ENCODE results near the gene ALDH1B1.

DNA sequence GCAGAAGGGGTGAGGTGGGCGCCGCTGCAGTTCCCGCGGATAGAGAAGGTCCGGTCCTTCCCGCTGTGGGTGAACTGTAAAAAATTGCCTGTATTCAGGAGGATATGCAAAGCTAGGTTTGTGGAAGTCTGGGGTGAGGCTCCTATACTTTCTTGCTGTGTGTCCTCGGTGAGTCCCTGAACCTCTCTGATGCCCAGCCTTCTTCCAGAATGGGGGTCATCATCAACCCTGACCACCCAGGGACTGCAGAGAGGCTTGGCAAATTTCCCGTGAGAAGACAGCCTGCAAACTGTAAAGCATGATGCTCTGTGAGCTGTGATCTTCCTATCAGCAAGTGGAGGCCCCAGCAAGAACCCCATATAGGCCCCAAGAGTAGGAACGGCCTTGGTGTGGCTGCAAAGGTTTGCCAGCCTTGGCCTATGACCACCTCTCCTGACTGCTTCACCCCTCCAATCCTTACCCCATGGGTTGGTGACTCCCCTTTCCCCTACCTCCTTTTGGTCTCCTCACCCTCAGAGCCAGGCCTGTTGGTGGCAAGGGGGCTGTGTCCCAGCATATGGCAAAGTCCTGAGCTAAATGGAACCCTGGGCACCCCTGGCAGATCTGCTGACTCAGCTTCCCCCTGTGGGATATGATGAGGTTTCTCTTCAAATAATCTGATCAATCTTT is 760 bp downstream of the ALDH1B1 start:
- TF ChIP-seq, protein P1, sequence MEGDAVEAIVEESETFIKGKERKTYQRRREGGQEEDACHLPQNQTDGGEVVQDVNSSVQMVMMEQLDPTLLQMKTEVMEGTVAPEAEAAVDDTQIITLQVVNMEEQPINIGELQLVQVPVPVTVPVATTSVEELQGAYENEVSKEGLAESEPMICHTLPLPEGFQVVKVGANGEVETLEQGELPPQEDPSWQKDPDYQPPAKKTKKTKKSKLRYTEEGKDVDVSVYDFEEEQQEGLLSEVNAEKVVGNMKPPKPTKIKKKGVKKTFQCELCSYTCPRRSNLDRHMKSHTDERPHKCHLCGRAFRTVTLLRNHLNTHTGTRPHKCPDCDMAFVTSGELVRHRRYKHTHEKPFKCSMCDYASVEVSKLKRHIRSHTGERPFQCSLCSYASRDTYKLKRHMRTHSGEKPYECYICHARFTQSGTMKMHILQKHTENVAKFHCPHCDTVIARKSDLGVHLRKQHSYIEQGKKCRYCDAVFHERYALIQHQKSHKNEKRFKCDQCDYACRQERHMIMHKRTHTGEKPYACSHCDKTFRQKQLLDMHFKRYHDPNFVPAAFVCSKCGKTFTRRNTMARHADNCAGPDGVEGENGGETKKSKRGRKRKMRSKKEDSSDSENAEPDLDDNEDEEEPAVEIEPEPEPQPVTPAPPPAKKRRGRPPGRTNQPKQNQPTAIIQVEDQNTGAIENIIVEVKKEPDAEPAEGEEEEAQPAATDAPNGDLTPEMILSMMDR (IDR thresholded peaks at IDR 0.05): no peak
- no peak for TF ChIP-seq POLR2A (IDR thresholded peaks at IDR 0.05)
